Nucleus accumbens (tissue), 56 donors: ENCODE data around the gene CCDC8.

ENCODE experiments used
- DNase-seq, 56 donors: peaks; one replicate each; lab custom pipeline; 2025; lab: John Stamatoyannopoulos, UW

CCDC8 gene

DNA sequence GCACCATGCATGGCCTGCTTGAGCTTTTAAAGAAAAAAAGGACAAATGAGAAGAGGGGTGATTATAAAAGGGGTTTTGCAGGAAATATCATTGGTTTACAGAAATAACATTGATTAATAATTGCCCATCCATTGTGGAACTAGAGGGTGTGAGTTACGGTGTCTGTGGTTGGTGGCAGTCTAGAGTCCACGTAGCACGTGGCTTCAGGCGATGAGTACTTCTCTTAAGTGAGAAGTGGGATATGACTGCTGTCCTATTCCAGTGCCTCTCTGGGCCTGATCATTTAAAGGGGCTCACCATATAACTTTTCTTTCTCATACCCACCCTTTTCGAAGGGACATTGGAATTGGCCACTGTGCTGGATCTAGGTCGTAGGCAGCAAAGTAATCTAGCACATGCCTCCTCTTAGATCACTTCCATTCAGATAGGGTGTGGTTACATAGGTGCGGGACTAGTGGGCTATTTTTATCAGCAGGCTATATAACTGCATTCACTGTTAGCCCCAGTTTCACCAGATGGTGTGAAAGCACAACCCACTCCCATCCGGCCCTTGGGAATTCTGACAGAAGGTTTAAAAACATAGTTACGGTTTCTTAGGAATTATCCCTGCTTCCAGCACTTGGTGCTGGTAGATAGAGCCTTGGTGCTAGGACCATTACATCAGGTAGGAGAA is 46.6 kb downstream of the CCDC8 start:
- no peak for DNase-seq

DNA sequence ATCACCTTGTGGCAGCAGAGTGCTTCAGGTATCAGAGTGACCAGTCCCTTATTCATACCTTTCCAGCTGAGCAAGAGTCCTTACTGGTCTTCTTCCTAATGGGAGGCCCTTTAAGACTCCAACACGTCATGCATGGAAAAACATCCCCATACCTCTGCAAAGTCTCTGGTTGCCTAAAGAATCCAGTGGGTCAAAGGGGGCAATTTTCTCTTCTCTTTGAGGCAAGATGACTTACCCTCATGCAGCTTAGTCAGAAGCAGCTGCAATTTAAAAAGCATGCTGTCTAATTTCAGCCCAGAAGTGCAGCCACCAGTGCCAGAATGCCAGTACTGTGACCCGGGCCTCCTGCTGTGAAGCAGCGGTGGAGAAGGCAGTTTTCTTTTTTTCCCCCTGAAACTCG is 47.8 kb downstream of the CCDC8 start:
- no peak for DNase-seq

DNA sequence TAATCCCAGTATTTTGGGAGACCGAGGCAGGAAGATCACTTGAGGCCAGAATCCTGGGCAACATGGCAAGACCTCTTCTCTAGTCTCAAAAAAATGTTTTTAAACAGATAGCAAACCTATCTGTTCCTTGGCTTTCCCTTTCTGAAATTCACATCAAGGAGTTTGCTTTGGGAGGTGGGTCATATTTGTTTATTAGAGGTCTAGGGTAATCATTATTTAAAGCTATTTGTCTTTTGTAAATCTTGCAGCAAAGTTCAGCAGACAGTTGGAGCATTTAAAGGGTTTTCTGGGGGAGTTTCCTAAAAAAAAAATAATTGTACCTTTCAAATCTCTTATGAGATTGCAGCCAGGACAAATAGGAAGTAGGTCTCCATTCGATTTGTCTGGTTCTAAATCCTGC is 49.0 kb downstream of the CCDC8 start:
- DNase-seq: no peak

DNA sequence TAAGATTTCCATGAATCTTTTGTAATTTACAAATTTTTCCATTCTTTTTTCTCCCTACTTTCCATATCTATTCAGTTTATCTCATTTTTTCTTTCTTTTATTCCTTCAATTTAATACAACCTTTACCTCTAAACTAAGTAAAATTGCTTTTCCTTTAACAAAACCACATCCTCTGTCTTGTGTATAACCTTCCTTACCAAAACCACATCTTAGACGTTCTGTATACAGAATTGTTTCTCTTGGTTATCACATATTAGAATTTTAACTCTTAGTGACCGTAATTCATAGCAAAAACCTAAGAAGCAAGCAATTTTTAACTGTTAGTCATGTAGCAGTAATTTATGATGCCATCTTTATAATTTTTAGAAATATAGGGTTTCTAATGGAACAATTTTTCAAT is 51.4 kb downstream of the CCDC8 start:
- no peak for DNase-seq
